Breast epithelium (tissue), 3 donors: ENCODE results near the gene PDGFRA. TPM values are rescaled to one million over a fixed set of nuclear protein-coding genes. Genes with fewer than 3 reads are reported as not detected.

Experiments used
- total RNA-seq, 3 donors: library from RNA; depleted of rRNA; stranded (reverse); fragments of >200 nt; gene quantifications; one replicate each; pipeline ENCODE4 v1.1.0, GENCODE V29; 2016

PDGFRA gene
- total RNA-seq, 3 donors from 2014 or later, result 125 to 154 (median 130) TPM

Other genes with a start within 250 kb of the PDGFRA start
- gene CHIC2, start 164.7 kb upstream of the PDGFRA start, total RNA-seq, result 10 to 100 TPM; 33.9 to 71.4 (median 47.5) TPM
- not detected for gene GSX2, start 129.1 kb upstream of the PDGFRA start, total RNA-seq